SK-N-SH treated with all-trans-retinoic acid at 6 μM for 48 hours (cell line): ENCODE measurements around the gene CEBPB.

Experiments used
- ATAC-seq: fragments of 200-7000 bp; cut with Tn5 transposase; 3 replicates; pipeline ENCODE4 v1.9.1; 2020; ENCODE audit warnings: mild to moderate bottlenecking, moderate library complexity
- BACH2 ChIP-seq: fragments of 250-450 bp; sonication (Bioruptor Pico); IDR thresholded peaks from 2 replicates; pipeline ENCODE4 v1.9.0; 2021; ENCODE audit warnings: mild to moderate bottlenecking, borderline replicate concordance
- CSDC2 ChIP-seq: fragments of 250-450 bp; sonication (Bioruptor Pico); IDR thresholded peaks from 2 replicates; pipeline ENCODE4 v1.5.0; 2020; ENCODE audit warnings: mild to moderate bottlenecking, moderate library complexity
- ESRRG ChIP-seq: fragments of 250-450 bp; sonication (Bioruptor Pico); IDR thresholded peaks from 2 replicates; pipeline ENCODE4 v1.6.1; 2021; ENCODE audit warnings: mild to moderate bottlenecking
- GLIS3 ChIP-seq: fragments of 250-450 bp; sonication (Bioruptor Pico); IDR thresholded peaks from 2 replicates; pipeline ENCODE4 v1.5.0; 2020; ENCODE audit warnings: mild to moderate bottlenecking, moderate library complexity
- ISL1 ChIP-seq: fragments of 250-450 bp; sonication (Bioruptor Pico); IDR thresholded peaks from 2 replicates; pipeline ENCODE4 v2.1.2; 2022; ENCODE audit warnings: mild to moderate bottlenecking, moderate library complexity
- OSR1 ChIP-seq: fragments of 250-450 bp; sonication (Bioruptor Pico); IDR thresholded peaks from 2 replicates; pipeline ENCODE4 v1.8.0; 2022; ENCODE audit warnings: moderate library complexity, mild to moderate bottlenecking, inconsistent platforms
- PPARA ChIP-seq: fragments of 250-450 bp; sonication (Bioruptor Pico); IDR thresholded peaks from 2 replicates; pipeline ENCODE4 v1.5.0; 2020; ENCODE audit warnings: mild to moderate bottlenecking, borderline replicate concordance
- RARB ChIP-seq: fragments of 250-450 bp; sonication (Bioruptor Pico); IDR thresholded peaks from 2 replicates; pipeline ENCODE4 v1.8.0; 2021; ENCODE audit warnings: mild to moderate bottlenecking, moderate library complexity
- ZC3H10 ChIP-seq: fragments of 250-450 bp; sonication (Bioruptor Pico); IDR thresholded peaks from 2 replicates; pipeline ENCODE4 v1.5.1; 2021; ENCODE audit warnings: mild to moderate bottlenecking, moderate library complexity
- ZFP3 ChIP-seq: fragments of 250-450 bp; sonication (Bioruptor Pico); IDR thresholded peaks from 2 replicates; pipeline ENCODE4 v1.5.0; 2020; ENCODE audit warnings: mild to moderate bottlenecking, moderate library complexity
- ZFP30 ChIP-seq: fragments of 450-650 bp; formaldehyde crosslinking; IDR thresholded peaks from 2 replicates; pipeline ENCODE4 v1.5.0; 2022; ENCODE audit warnings: mild to moderate bottlenecking, moderate library complexity
- ZNF565 ChIP-seq: fragments of 450-650 bp; formaldehyde crosslinking; conservative IDR thresholded peaks from 2 replicates; pipeline ENCODE4 v1.5.0; 2020; ENCODE audit warnings: low read depth, mild to moderate bottlenecking, moderate library complexity
- ZNF70 ChIP-seq: fragments of 450-650 bp; formaldehyde crosslinking; IDR thresholded peaks from 2 replicates; pipeline ENCODE4 v1.5.0; 2020; ENCODE audit warnings: mild to moderate bottlenecking, moderate library complexity
- TF ChIP-seq, protein P1 (sequence below): fragments of 250-450 bp; sonication (Bioruptor Pico); IDR thresholded peaks from 2 replicates; pipeline ENCODE4 v1.5.1; 2021; ENCODE audit warnings: mild to moderate bottlenecking, moderate library complexity
- TF ChIP-seq, protein P2 (sequence below): fragments of 250-450 bp; sonication (Bioruptor Pico); IDR thresholded peaks from 2 replicates; pipeline ENCODE4 v1.8.0; 2020; ENCODE audit warnings: mild to moderate bottlenecking, moderate library complexity, borderline replicate concordance
- TF ChIP-seq, protein P3 (sequence below): fragments of 250-450 bp; sonication (Bioruptor Pico); IDR thresholded peaks from 2 replicates; pipeline ENCODE4 v1.5.0; 2020; ENCODE audit warnings: mild to moderate bottlenecking, moderate library complexity
- TF ChIP-seq, protein P4 (sequence below): fragments of 250-450 bp; sonication (Bioruptor Pico); IDR thresholded peaks from 2 replicates; pipeline ENCODE4 v1.8.0; 2021; ENCODE audit warnings: low read depth, mild to moderate bottlenecking, moderate library complexity, borderline replicate concordance
- TF ChIP-seq, protein P5 (sequence below): fragments of 250-450 bp; sonication (Bioruptor Pico); IDR thresholded peaks from 2 replicates; pipeline ENCODE4 v1.5.1; 2020; ENCODE audit warnings: low read depth, mild to moderate bottlenecking, moderate library complexity

The CEBPB gene

DNA sequence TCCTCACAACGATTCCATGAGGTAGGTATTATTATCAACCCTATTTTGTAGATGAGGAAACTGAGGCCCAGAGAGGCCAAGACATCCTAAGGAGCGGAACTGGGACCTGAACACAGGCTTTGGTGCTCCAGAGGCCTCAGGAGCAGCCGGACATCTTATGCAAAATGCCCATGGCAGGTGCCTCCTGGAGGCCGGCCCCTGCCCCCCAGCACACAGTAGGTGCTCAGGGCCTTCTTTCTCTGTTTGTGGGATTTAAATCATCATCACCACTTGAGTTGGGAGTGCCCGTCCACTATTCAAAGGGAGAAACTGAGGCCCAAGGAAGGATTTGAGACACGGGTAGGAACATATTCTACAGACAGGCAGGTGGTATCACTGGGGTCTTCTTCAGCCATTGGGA is 41.2 kb downstream of the CEBPB start:
- no peak for ATAC-seq
- TF ChIP-seq RARB (CRISPR knock-in tag) (no peak), ESRRG (CRISPR knock-in tag) (no peak)
- TF ChIP-seq, protein P1, sequence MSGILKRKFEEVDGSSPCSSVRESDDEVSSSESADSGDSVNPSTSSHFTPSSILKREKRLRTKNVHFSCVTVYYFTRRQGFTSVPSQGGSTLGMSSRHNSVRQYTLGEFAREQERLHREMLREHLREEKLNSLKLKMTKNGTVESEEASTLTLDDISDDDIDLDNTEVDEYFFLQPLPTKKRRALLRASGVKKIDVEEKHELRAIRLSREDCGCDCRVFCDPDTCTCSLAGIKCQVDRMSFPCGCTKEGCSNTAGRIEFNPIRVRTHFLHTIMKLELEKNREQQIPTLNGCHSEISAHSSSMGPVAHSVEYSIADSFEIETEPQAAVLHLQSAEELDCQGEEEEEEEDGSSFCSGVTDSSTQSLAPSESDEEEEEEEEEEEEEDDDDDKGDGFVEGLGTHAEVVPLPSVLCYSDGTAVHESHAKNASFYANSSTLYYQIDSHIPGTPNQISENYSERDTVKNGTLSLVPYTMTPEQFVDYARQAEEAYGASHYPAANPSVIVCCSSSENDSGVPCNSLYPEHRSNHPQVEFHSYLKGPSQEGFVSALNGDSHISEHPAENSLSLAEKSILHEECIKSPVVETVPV (CRISPR knock-in tag), result no peak
- TF ChIP-seq, protein P2, sequence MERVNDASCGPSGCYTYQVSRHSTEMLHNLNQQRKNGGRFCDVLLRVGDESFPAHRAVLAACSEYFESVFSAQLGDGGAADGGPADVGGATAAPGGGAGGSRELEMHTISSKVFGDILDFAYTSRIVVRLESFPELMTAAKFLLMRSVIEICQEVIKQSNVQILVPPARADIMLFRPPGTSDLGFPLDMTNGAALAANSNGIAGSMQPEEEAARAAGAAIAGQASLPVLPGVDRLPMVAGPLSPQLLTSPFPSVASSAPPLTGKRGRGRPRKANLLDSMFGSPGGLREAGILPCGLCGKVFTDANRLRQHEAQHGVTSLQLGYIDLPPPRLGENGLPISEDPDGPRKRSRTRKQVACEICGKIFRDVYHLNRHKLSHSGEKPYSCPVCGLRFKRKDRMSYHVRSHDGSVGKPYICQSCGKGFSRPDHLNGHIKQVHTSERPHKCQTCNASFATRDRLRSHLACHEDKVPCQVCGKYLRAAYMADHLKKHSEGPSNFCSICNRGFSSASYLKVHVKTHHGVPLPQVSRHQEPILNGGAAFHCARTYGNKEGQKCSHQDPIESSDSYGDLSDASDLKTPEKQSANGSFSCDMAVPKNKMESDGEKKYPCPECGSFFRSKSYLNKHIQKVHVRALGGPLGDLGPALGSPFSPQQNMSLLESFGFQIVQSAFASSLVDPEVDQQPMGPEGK, result no peak
- TF ChIP-seq, protein P3, sequence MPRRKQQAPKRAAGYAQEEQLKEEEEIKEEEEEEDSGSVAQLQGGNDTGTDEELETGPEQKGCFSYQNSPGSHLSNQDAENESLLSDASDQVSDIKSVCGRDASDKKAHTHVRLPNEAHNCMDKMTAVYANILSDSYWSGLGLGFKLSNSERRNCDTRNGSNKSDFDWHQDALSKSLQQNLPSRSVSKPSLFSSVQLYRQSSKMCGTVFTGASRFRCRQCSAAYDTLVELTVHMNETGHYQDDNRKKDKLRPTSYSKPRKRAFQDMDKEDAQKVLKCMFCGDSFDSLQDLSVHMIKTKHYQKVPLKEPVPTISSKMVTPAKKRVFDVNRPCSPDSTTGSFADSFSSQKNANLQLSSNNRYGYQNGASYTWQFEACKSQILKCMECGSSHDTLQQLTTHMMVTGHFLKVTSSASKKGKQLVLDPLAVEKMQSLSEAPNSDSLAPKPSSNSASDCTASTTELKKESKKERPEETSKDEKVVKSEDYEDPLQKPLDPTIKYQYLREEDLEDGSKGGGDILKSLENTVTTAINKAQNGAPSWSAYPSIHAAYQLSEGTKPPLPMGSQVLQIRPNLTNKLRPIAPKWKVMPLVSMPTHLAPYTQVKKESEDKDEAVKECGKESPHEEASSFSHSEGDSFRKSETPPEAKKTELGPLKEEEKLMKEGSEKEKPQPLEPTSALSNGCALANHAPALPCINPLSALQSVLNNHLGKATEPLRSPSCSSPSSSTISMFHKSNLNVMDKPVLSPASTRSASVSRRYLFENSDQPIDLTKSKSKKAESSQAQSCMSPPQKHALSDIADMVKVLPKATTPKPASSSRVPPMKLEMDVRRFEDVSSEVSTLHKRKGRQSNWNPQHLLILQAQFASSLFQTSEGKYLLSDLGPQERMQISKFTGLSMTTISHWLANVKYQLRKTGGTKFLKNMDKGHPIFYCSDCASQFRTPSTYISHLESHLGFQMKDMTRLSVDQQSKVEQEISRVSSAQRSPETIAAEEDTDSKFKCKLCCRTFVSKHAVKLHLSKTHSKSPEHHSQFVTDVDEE (CRISPR knock-in tag), result no peak

DNA sequence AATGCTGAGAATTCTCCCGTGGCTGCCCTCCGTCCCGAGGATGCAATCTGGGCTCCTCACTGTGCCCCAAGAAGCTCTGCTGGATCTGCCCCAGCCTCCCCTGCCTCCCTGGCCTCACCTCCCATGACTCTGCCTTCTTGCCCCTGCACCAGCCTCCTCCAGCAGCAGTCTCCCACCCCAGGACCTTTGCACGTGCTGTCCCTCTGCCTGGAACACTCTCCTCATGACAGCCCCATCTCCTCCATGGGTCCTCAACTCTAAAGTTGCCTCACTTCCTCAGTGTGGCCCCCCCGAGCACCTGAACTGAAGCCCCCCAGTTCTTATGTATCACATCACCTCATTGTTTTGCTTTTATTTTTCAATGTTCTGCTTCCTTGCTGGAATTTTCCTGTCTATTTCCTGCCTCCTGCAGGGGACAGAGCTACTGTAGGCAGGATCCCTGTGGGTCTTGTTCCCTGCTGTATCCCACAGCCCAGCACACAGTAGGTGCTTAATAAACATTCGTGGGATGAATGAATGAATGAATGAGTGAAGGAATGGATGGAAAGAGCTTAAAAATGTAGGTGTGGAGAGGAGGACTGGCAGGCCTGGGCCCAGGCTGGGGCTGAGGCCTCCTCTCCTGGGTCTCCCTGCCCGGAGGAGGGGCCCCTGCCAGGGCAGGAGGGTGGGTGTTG is 42.2 kb downstream of the CEBPB start:
- no peak for TF ChIP-seq CSDC2
- no peak for ATAC-seq

DNA sequence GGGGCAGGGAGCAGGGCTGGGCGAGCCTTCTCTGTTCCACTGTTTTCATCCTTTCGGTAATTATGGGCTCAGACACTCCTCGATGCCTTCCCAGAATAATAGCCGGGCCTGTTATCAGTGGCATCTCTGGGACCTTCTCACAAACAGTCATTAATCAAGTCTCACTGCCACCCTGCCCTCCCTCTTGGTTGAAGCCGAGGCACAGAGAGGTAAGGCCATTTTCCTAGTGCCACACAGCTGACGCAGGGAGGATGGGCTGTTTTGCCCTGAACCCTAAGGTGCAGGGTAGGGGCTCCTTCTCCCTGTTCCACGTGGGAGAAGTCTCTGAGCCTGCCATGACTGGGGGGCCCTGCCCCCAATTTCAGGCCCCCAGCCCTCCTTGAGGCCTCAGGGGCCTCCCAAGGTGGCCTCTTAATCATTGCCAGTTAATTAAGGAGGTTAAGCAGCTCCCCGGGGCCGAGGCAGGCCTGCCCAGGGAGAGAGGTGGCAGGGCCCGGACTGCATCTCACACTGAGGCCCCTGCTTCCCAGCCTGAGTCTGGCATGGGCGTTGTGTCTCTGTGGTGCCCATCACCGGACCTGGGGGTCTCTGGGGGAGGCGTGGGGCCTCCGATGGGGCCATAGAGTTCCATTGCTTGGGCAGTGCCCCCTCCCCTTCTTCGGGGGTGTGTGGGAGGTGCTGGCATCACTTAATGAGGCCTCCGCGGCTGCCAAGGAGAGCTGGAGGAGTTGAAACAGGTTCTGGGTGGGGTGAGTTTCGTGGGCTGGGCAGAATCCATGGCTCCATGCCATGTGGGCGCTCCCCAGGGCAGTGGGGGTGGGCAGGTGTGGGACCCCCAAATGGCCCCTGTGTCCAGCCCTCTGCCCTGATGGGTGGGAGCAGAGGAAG is 42.9 kb downstream of the CEBPB start:
- TF ChIP-seq RARB (CRISPR knock-in tag) (no peak), ZFP3 (CRISPR knock-in tag) (no peak), ZFP30 (CRISPR knock-in tag) (no peak), ZNF70 (CRISPR knock-in tag) (no peak), ISL1 (CRISPR knock-in tag) (no peak), PPARA (no peak), GLIS3 (no peak), BACH2 (no peak), ESRRG (CRISPR knock-in tag) (no peak), OSR1 (no peak), ZC3H10 (no peak), ZNF565 (CRISPR knock-in tag) (no peak)
- TF ChIP-seq, protein P4, sequence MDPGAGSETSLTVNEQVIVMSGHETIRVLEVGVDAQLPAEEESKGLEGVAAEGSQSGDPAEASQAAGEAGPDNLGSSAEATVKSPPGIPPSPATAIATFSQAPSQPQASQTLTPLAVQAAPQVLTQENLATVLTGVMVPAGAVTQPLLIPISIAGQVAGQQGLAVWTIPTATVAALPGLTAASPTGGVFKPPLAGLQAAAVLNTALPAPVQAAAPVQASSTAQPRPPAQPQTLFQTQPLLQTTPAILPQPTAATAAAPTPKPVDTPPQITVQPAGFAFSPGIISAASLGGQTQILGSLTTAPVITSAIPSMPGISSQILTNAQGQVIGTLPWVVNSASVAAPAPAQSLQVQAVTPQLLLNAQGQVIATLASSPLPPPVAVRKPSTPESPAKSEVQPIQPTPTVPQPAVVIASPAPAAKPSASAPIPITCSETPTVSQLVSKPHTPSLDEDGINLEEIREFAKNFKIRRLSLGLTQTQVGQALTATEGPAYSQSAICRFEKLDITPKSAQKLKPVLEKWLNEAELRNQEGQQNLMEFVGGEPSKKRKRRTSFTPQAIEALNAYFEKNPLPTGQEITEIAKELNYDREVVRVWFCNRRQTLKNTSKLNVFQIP (CRISPR knock-in tag), result no peak
- TF ChIP-seq, protein P1 (CRISPR knock-in tag), result no peak
- TF ChIP-seq, protein P2, result no peak
- TF ChIP-seq, protein P5, sequence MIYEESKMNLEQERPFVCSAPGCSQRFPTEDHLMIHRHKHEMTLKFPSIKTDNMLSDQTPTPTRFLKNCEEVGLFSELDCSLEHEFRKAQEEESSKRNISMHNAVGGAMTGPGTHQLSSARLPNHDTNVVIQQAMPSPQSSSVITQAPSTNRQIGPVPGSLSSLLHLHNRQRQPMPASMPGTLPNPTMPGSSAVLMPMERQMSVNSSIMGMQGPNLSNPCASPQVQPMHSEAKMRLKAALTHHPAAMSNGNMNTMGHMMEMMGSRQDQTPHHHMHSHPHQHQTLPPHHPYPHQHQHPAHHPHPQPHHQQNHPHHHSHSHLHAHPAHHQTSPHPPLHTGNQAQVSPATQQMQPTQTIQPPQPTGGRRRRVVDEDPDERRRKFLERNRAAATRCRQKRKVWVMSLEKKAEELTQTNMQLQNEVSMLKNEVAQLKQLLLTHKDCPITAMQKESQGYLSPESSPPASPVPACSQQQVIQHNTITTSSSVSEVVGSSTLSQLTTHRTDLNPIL (CRISPR knock-in tag), result no peak
- ATAC-seq, result no peak
